ENCODE measurements around the gene PDZD4. TPM values are rescaled to one million over a fixed set of nuclear protein-coding genes. Genes with fewer than 3 reads are reported as not detected.
"Not testable (repeated sequence)": the region's sequence is repeated elsewhere in the genome, so short reads cannot be mapped to it uniquely, and the experiment has no call there.

PDZD4 gene
- total RNA-seq, 4 donors from 2014 or later: 3.2 to 7.0 (median 4.5) TPM

- Histone ChIP-seq H3K27me3 (no peaks in the 10 kb centered on the region), H3K27ac (no peak overlapping the region), H3K36me3 (no peaks in the 10 kb centered on the region), H3K4me1 (no peaks in the 10 kb centered on the region), H3K4me3 (replicated peaks in 1 of 3) (peak overlapping the region in 1 of 3 donors; percentile 14), H3K9me3 (no peaks in the 10 kb centered on the region)
- intact Hi-C loops (cut with DNase I): no loop called here
- 50 to 70% methylated on average over 10 of the region's 23 CpGs for WGBS, 2 donors
- DNase-seq: no peak
- TF ChIP-seq CTCF (IDR thresholded peaks at IDR 0.05) (no peak), POLR2A (IDR thresholded peaks at IDR 0.05) (no peak)
Measured at GRCh38 chrX:153819384-153820040, 10.8 kb downstream of the PDZD4 start.

- WGBS, 2 donors: 30 to 37% methylated on average over 8 to 10 of the region's 67 CpGs
- Histone ChIP-seq H3K27me3 (no peaks in the 10 kb centered on the region), H3K36me3 (no peaks in the 10 kb centered on the region), H3K4me1 (no peaks in the 10 kb centered on the region), H3K27ac (no peak overlapping the region), H3K4me3 (replicated peaks in 1 of 3) (peak overlapping the region in 1 of 3 donors; percentile 14), H3K9me3 (no peaks in the 10 kb centered on the region)
- TF ChIP-seq POLR2A (IDR thresholded peaks at IDR 0.05): no peak
- TF ChIP-seq CTCF (IDR thresholded peaks at IDR 0.05): no peak
- peak; percentile 15 to 20 for DNase-seq
- intact Hi-C loops (cut with DNase I): no loop called here
Measured at GRCh38 chrX:153818571-153819383, 11.6 kb downstream of the PDZD4 start.

- H3K36me3 ChIP-seq; H3K4me3 ChIP-seq (replicated peaks in 1 of 3); H3K27me3 ChIP-seq; H3K27ac ChIP-seq; H3K9me3 ChIP-seq; H3K4me1 ChIP-seq; DNase-seq; intact Hi-C loops (cut with DNase I): not testable (repeated sequence)
- WGBS, 2 donors: 91 to 92% methylated on average over 6 to 9 of the region's 9 CpGs
Measured at GRCh38 chrX:153818064-153818463, 12.3 kb downstream of the PDZD4 start.

GRCh38 chrX:153816831-153817690, 13.3 kb downstream of the PDZD4 start:
- H3K4me1 ChIP-seq: no peaks in the 10 kb centered on the region
- intact Hi-C loops (cut with DNase I): no loop called here
- no peak overlapping the region for H3K27ac ChIP-seq
- H3K36me3 ChIP-seq: no peaks in the 10 kb centered on the region
- 43 to 49% methylated on average over 20 to 25 of the region's 25 CpGs for WGBS, 2 donors
- no peak for TF ChIP-seq CTCF (IDR thresholded peaks at IDR 0.05)
- TF ChIP-seq POLR2A (IDR thresholded peaks at IDR 0.05): no peak
- no peak for DNase-seq
- no peaks in the 10 kb centered on the region for H3K9me3 ChIP-seq
- H3K4me3 ChIP-seq (replicated peaks in 1 of 3): no peak overlapping the region
- H3K27me3 ChIP-seq: no peaks in the 10 kb centered on the region

- DNase-seq: no peak
- TF ChIP-seq CTCF (IDR thresholded peaks at IDR 0.05) (no peak), POLR2A (IDR thresholded peaks at IDR 0.05) (no peak)
- Histone ChIP-seq H3K36me3 (no peaks in the 10 kb centered on the region), H3K9me3 (no peaks in the 10 kb centered on the region), H3K27me3 (no peaks in the 10 kb centered on the region), H3K27ac (no peak overlapping the region), H3K4me3 (replicated peaks in 1 of 3) (no peak overlapping the region), H3K4me1 (no peaks in the 10 kb centered on the region)
- WGBS, 2 donors: 56 to 61% methylated on average over 9 to 19 of the region's 19 CpGs
- intact Hi-C loops (cut with DNase I): no loop called here
Measured at GRCh38 chrX:153814591-153815315, 15.6 kb downstream of the PDZD4 start.

Measured in thyroid gland (tissue), 4 donors.